ENCODE measurements around the gene OPCML.

The OPCML gene

DNA sequence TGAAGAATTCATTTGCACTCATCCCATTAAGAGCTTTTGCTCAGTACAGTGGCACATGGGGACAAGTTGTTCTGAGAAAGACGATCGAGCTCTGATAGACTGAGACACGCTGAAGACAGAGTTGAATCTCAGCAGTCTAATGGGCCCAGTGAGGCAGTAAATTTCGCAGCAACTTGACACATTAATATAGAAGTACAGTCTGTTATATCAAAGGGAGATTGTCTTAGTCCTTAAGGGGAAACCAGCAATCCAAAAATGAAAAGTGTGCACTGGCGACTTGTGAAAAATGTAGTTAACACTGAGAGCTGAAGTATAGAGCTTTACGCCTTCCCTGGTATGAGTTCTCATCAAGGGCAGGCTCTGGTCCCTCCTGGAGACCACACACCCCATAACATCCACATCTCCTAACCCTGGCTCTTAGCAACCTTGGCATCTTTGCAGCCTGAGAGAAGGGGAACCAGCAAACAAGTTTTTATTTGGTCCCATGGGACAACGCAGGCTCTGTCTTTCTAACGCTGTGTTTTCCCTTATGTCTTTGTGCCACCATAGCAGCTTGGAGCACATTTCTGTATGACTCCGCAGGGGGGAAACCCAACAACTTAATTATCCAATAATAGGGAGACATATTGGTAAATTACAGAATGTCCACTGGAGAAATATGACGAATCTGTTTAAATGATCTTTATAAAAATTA, 952.5 kb downstream of the OPCML start:
- DNase-seq: no peak

DNA sequence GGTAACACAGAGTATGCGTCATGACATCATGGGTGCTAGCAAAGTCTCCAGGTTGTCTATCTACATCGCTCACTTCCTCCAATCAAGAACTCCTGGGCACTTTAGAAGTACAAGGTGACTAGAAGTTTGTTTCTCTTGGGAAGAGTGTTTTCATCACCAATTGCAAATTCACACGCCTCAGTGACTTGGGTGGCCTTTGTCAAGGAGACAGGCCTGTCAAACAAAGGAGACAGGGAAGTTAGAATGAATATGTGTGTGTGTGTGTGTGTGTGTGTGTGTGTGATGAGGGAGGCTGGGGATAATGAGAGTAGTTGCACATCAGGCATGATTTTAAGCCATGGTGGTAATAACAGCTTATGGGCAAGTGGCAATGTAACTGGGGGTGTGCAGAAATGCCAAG, 953.2 kb downstream of the OPCML start:
- no peak for DNase-seq

GRCh38 chr11:132578580-132578979, 953.7 kb downstream of the OPCML start:
- DNase-seq: no peak

DNA sequence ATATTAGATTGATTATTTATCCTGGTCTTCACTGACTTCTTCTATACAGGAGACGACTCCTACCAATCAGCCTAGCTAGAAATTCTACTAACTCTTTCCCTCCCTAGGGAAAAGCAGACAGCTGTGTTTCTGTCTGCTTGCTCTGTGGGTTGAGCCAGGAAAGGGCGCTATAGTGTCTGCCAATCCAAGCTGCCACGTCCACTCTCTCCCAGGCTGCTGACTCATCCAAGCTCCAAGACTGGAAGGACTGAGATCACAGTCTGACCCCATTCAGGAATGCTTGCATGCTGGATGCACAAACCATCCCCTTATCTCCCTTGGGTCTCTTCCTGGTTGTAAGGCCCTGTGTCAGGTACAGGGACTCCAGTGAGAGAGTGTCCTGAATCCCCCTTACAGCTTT, 955.6 kb downstream of the OPCML start:
- DNase-seq: no peak

DNA sequence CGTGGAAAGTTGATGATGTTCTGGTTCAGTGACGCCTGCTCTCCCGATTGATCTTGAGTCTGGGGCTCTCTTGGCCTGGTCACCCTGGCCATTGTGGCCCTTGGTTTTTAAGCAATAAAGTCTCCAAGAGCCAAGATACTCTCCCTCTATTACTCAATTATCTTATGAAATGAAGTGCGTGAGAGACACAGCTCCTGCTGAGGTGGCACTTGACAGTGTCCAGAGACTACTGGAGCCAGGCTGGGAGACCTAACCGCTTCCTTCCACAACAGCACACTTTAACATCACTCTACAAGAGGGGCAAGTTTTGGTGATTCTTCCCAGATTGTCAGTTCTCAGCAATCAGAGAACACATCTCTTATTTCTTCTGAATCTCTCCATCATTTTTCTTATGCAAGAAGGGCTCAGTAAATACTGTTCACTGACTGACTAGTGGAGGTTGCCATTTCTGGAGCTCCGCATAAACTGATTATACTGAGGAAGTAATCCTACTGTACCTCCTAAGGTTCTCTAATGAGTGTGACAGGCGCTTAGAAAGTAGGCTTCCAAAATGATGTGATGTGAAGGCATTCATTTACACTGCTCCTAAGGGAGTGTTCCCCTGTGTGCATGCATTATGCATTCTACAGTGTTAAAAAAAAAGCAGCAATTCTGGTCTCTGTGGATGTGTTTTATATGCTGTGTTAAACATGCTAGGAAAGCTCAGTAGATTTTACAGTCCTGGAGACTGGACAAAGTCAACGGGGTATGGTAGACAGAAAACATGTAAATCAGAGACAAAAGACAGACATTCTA, 968.0 kb downstream of the OPCML start:
- DNase-seq: no peak

DNA sequence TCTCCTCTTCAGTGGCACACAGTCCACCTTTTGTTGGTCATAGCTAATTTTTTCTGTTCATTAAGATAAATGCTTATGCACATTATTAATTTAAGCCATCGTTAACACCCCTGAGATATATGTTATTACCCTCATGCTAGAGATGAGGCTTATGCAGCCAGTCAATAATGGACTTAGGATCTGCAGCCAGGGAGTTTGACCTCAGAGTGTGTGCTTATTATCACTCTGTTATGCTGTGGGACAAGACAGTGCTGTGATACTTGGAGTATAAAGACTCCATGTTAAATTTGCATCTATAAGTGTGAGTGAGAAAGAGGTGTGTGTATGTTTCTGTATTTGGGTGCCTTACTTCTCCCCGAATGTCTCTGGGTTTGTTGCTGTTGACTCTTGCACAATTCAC, 969.3 kb downstream of the OPCML start:
- no peak for DNase-seq

DNA sequence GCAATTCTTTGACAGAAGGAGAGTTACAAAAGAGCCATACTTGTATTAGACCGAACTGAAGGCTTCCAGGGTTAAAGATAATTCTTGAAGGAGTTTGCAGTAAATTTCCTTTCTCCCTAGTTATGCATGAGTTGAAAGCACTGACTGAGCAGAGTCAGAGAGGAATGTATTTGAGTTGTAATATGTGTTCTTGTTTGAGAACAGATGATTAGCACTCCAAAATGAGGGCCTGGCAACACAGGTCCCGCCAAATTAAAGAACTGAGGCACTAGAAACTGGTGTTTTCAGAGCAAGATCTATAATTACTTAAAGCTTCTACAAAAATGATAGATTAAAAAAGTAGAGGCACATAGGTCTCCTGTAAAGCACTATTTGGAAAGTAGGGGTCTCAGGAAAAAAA, 970.4 kb downstream of the OPCML start:
- no peak for DNase-seq

- no peak for DNase-seq
These were observed 972.8 kb downstream of the OPCML start for GRCh38 chr11:132559331-132560036.

DNA sequence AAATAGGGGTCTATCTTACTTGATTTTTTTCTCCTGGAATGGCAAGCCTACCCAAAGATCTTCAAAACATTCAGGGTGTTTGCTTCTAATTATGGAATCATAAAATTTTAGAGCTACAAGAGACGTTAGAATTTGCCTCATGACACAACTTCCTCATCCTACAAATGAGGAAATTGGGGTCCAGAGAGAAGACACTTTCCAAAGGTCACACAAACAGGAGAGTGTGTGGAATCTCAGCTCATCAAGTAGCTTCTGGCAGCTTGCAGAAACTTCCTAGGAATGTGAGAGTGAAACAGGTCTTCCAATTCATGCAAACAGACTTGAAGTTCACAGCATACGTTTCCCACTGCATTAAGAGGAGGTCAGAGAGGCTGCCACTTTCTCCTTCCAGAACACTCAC, 976.0 kb downstream of the OPCML start:
- DNase-seq: no peak

DNA sequence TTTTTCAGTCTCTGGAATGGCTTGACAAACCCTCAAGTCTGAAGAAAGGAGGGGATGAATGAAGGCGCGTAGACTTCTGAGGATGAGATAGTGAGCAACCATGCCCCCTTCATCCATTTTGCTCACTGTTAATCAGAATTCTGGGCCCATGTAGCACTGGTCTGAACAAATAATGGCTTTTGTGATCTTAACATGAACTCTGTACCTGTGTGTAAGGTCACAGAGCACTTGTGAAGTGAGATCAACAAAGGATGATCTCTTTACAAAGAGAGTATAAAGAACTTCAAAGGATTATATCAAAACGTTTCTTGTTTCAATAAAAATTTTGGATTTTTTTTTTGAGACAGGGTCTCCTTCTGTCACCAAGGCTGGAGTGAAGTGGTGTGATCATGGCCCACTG, 976.7 kb downstream of the OPCML start:
- DNase-seq: no peak

GRCh38 chr11:132551016-132551415, 981.3 kb downstream of the OPCML start:
- no peak for DNase-seq

DNA sequence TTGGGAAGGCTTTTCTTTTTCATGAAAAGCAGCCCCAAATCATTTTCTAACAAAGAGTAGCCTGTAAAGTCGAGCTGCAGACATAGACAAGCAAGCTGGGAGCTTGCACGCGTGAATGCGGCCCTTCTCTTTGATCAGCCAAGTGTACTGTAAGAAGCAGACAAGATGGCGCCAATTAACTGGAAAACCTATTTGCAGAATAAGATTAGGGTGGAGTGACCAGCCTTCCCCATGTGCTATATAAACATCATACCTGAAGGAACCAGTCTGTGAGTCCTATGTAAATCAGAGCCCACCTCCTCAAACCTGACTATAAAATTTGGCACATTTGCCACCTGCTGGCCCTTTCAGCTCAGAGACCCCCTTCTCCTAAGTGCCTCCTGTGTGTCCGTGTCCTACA, 982.7 kb downstream of the OPCML start:
- no peak for DNase-seq

GRCh38 chr11:132549001-132549400, 983.3 kb downstream of the OPCML start:
- DNase-seq: no peak

DNA sequence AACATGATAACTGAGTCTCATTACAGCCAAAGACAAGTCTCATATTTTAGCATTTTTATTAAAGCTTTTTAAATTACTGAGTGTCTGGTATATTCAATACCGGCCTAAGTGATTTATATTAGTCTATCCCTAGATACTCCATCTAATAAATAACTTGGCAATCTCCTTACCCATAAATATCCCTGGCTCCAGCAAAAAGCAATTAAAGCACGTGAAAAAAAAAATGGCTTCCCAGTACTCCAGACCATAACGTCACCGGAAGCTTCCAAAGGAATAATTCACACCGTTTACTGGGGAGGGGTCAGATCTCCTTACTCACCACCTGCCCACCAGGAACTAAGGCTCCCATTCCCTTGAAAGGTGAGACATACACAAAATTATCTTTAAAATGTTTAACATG, 988.3 kb downstream of the OPCML start:
- DNase-seq: no peak

- DNase-seq: no peak
These were observed 990.5 kb downstream of the OPCML start for GRCh38 chr11:132541794-132542193.

DNA sequence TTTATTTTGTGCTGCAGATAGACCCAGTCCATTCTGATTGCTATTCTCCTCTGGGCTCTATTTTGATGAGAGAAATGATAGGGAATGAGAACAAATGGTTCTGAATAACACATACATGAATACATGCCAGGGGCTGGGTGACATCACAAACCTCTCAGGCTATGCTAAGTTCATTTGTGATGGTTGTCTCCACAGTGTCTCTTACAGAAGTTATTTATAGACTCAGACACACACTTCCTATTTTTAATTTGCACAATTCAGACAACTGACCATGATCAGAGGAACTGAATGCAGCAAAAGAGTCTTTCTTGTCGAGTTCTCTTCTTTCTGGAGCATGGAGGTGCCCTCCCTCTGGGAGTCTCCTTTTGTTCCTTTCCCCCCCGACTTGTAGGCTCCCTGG, 991.7 kb downstream of the OPCML start:
- DNase-seq: no peak

GRCh38 chr11:132539590-132540368, 992.5 kb downstream of the OPCML start:
- DNase-seq: no peak

DNA sequence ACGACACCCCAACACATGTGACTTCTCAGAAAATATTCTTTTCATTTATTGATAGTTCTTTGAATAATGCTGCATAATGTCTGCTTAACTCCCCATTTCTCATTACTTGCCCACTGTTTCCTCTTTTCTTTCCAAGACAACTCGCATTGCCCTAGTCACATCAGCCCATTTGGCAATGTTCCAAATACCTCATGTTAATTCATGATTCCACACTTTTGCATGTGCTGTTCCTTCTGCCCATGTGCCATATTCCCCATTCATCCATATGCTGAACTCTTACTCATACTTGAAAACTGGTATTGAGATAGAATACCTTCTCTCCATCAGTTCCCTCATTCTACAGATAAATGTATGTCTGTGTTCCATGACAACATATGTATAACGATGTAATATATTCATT, 993.7 kb downstream of the OPCML start:
- DNase-seq: no peak

DNA sequence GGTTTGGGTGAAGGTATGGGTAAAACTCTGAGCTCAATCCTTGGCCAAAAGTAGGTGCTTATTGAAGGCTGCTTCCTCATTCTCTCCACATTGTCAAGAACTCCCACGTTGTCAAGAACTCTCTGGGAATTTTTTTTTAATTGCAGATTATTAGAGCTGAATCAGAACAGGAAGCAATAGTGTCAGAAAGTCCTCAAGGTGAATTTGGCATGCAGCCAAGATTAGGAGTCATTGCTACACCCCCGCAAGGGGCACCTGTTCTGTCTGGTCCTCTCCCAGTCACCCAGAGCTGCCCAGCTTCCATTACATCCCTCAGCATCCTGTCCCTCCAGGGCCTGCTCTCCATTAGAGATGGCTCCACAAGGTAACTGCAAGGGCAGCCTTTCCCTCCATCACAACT, 996.5 kb downstream of the OPCML start:
- DNase-seq: no peak

- no peak for DNase-seq
These were observed 1000.4 kb downstream of the OPCML start for GRCh38 chr11:132531921-132532320.

GRCh38 chr11:132528181-132528580, 1004.1 kb downstream of the OPCML start:
- no peak for DNase-seq

GRCh38 chr11:132523929-132524328, 1008.4 kb downstream of the OPCML start:
- no peak for DNase-seq

DNA sequence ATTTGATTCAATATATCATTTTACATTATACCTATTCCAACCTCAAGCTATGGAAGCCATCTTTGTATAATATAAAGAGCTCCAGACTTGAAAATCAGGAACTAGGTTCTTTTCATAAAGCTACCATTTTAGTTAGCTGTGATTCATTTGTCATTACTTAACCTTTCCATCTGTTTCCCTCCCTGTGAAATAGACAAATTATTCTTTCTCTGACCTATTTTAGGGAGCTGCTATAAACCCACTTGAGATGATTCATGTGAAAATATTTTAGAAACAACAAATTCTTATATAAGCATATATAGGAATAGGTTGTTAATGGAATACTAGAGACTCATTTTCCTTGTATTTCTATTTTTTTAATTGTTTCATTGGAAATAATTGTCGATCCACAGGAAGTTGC, 1012.1 kb downstream of the OPCML start:
- no peak for DNase-seq
